NT2/D1 (cell line): ENCODE results near the gene MTG1.

Experiments
- YY1 ChIP-seq: IDR thresholded peaks from 2 replicates; pipeline ENCODE4 v1.6.1; 2011; ENCODE audit not compliant: insufficient read length, insufficient read depth
- ZNF274 ChIP-seq: IDR thresholded peaks from 2 replicates; pipeline ENCODE4 v1.6.1; 2011; ENCODE audit warnings: mild to moderate bottlenecking, low read depth, low read length

DNA sequence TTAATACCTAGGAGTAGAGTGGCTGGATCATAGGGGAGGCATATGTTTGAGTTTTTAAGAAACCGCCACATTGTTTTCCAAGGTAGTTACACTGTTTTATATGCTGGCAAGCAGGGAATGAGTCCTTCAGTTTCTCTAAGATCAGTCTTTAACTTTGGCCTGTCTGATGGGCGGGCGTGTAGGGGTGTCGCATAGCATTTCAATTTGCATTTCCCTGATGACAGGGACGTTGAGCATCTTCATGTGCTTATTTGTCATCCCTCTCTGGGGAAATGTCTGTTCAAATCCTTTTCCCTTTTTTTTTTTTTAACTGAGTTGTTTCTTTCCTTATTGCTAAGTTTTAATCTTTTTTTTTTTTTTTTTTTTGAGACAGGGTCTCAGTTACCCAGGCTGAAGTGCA lies 9.8 kb downstream of the MTG1 start:
- TF ChIP-seq YY1, result no peak
- TF ChIP-seq ZNF274, result no peak
